HUES64 (cell line): Measurements from ENCODE around the gene HBA1.
A peak's percentile ranks its signal among the peaks of the same experiment; 100 is the strongest.

Experiments used
- H3K27ac ChIP-seq: 2 replicates; pipeline ENCODE4 v1.7.0; 2013; ENCODE audit warnings: low read depth, low read length, inconsistent platforms
- H3K27me3 ChIP-seq: 2 replicates; pipeline ENCODE4 v1.6.1; 2013; ENCODE audit warnings: mild to moderate bottlenecking, low read length; ENCODE audit not compliant: insufficient read depth
- H3K36me3 ChIP-seq: 2 replicates; pipeline ENCODE4 v1.6.1; 2013; ENCODE audit warnings: mild to moderate bottlenecking, low read length; ENCODE audit not compliant: insufficient read depth
- H3K4me1 ChIP-seq: 2 replicates; pipeline ENCODE4 v1.6.1; 2013; ENCODE audit warnings: mild to moderate bottlenecking, low read length, moderate library complexity; ENCODE audit not compliant: insufficient read depth
- H3K4me3 ChIP-seq: 2 replicates; pipeline ENCODE4 v1.5.1; 2013; ENCODE audit warnings: mild to moderate bottlenecking, low read length, moderate library complexity
- H3K9ac ChIP-seq: 2 replicates; pipeline ENCODE4 v1.6.1; 2013; ENCODE audit warnings: mild to moderate bottlenecking, low read depth, low read length
- H3K9me3 ChIP-seq: 2 replicates; pipeline ENCODE4 v1.6.1; 2013; ENCODE audit warnings: low read depth, low read length; ENCODE audit not compliant: insufficient read depth
- WGBS: fragments of 150-250, 120-280 bp; methylation state at CpG from one replicate; pipeline ENCODE4 v1.1.7; 2013; ENCODE audit warnings: missing lambda C conversion rate; 5-methylcytosine and 5-hydroxymethylcytosine counted together

The HBA1 gene

DNA sequence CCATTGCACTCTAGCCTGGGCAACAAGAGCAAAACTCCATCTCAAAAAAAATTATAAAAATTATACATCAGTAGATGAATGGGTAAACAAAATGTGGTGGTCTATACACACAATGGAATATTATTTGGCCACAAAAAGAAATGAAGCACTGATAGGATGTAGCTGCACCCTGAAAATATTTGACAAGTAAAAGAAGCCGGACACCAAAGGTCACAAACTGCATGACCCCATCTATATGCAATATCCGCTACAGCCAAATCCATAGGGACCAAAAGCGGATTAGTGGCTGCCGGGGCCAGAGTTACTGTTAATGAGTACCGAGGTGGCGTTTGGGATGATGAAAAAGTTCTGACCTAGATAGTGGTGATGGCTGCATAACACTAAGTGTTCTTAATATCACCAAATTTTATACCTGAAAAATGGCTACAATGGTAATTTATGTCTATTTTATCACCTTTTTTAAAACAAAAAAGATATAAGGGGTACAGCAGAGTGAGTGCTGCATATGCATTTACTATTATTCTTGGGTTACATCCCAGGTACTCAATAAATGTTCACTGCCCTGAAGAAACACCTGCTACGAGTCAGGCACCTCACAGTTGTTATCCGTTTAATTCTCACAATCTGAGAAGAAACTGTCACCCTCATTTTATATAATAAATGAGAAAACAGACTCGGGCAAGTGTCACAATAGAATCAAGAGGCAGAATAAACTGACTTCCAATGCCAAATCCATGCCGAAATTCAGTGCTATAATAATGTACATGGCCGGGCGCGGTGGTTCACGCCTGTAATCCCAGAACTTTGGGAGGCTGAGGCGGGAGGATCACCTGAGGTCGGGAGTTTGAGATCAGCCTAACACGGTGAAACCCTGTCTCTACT is 3.0 kb downstream of the HBA1 start:
- WGBS: 90% methylated on average over 17 of the region's 17 CpGs
- Histone ChIP-seq H3K4me3 (no peak overlapping the region), H3K27me3 (peaks cover 64% of the 10 kb centered on the region), H3K9me3 (no peaks in the 10 kb centered on the region), H3K9ac (no peak overlapping the region), H3K36me3 (no peaks in the 10 kb centered on the region), H3K4me1 (no peaks in the 10 kb centered on the region), H3K27ac (no peak overlapping the region)

DNA sequence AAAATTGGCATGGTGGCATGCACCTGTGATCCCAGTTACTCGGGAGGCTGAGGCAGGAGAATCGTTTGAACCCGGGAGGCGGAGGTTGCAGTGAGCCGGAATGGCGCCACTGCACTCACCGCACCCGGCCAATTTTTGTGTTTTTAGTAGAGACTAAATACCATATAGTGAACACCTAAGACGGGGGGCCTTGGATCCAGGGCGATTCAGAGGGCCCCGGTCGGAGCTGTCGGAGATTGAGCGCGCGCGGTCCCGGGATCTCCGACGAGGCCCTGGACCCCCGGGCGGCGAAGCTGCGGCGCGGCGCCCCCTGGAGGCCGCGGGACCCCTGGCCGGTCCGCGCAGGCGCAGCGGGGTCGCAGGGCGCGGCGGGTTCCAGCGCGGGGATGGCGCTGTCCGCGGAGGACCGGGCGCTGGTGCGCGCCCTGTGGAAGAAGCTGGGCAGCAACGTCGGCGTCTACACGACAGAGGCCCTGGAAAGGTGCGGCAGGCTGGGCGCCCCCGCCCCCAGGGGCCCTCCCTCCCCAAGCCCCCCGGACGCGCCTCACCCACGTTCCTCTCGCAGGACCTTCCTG is 3.7 kb downstream of the HBA1 start, which contains the start of gene HBQ1:
HBQ1 (plus strand) TSS at position 359 of the 575 bp plus-strand sequence; CDS start at position 387, 28 bp downstream.
- peak within 1 kb of the TSS; percentile 40 for H3K4me3 ChIP-seq
- H3K9ac ChIP-seq: peak within 1 kb of the TSS; percentile 48; the same call in 1 of the 2 replicates
- no peaks in the 10 kb centered on the region for H3K9me3 ChIP-seq
- H3K36me3 ChIP-seq: peaks cover 3% of the 10 kb centered on the region; the same call in 1 of the 2 replicates
- H3K27me3 ChIP-seq: peaks cover 56% of the 10 kb centered on the region
- no peaks in the 10 kb centered on the region for H3K4me1 ChIP-seq
- no peak within 1 kb of the TSS for H3K27ac ChIP-seq
- 12% methylated on average over 55 of the region's 59 CpGs for WGBS

DNA sequence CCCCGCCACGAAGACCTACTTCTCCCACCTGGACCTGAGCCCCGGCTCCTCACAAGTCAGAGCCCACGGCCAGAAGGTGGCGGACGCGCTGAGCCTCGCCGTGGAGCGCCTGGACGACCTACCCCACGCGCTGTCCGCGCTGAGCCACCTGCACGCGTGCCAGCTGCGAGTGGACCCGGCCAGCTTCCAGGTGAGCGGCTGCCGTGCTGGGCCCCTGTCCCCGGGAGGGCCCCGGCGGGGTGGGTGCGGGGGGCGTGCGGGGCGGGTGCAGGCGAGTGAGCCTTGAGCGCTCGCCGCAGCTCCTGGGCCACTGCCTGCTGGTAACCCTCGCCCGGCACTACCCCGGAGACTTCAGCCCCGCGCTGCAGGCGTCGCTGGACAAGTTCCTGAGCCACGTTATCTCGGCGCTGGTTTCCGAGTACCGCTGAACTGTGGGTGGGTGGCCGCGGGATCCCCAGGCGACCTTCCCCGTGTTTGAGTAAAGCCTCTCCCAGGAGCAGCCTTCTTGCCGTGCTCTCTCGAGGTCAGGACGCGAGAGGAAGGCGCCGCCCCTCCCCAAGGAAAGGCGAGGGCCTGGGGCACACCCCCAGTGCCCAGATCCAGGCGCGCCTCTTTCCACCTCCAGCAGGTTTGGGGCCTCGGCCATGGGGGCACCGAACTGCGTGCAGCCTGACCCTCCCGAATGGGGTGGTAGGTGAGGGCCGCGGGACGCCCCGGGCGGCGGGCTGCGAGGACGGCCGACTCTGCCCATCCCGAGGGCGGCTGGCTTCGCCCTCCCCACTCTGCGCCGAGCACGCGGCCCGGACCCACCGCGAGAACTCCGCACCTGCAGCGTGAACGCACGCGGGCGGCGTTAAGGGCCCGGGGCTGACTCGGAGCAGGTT is 4.4 kb downstream of the HBA1 start:
- peak overlapping the region; percentile 48; the same call in 1 of the 2 replicates for H3K9ac ChIP-seq
- peaks cover 10% of the 10 kb centered on the region; the same call in 1 of the 2 replicates for H3K36me3 ChIP-seq
- peak overlapping the region; percentile 40 for H3K4me3 ChIP-seq
- H3K4me1 ChIP-seq: no peaks in the 10 kb centered on the region
- H3K27ac ChIP-seq: no peak overlapping the region
- WGBS: 4% methylated on average over 89 of the region's 89 CpGs
- peaks cover 49% of the 10 kb centered on the region for H3K27me3 ChIP-seq
- H3K9me3 ChIP-seq: no peaks in the 10 kb centered on the region

DNA sequence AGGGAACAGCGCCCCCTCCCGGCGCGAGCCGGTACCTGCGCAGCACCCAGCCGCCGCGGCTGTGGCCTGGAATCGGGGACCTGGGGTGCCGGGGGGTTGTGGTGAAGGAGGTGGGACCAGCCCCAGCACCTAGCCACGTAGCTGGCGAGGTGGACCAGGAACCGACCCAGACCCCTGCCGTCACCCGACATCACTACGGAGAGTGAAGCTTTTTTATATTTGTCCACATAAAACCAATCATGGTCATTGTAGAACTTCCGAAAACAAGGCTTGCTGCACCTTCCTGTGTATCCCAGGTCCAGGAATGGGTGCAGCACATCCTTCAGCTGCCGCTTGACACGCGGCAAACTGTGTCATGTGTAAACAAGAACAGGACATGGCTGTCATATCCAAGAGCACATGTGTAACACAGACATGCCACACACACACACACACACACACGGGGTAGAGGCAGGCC is 5.1 kb downstream of the HBA1 start:
- Histone ChIP-seq H3K4me3 (no peak overlapping the region), H3K9ac (no peak overlapping the region)
- WGBS: 27% methylated on average over 22 of the region's 22 CpGs

DNA sequence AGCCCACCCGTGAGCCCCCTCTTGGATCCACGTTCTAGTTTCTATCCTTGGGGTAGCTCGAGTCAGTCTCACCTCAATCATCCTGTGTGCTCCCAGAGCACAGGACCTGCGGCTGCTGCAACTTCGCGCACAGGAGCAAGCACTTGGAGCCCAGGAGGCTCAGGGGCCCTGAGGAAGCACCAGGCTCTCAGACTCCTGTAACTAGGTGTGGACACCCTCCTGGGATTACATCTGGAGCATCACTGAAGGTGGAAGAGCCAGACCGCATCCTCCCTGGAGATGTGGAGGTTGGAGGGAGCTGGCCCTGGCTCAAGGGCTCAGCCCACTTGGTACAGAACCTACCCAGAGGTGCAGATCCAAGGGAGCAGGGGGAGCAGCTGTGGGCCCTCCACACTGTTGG is 6.5 kb downstream of the HBA1 start:
- peaks cover 33% of the 10 kb centered on the region for H3K27me3 ChIP-seq
- WGBS: 96% methylated on average over 7 of the region's 7 CpGs
- peaks cover 19% of the 10 kb centered on the region for H3K36me3 ChIP-seq
- H3K4me3 ChIP-seq: no peak overlapping the region
- no peaks in the 10 kb centered on the region for H3K9me3 ChIP-seq
- no peak overlapping the region for H3K27ac ChIP-seq
- no peak overlapping the region for H3K9ac ChIP-seq
- H3K4me1 ChIP-seq: no peaks in the 10 kb centered on the region

More for the DNA sequence above, 5.1 kb downstream of the HBA1 start:
- Histone ChIP-seq H3K27me3 (peaks cover 45% of the 10 kb centered on the region), H3K4me1 (no peaks in the 10 kb centered on the region), H3K36me3 (peaks cover 10% of the 10 kb centered on the region; the same call in 1 of the 2 replicates), H3K27ac (no peak overlapping the region), H3K9me3 (no peaks in the 10 kb centered on the region)

DNA sequence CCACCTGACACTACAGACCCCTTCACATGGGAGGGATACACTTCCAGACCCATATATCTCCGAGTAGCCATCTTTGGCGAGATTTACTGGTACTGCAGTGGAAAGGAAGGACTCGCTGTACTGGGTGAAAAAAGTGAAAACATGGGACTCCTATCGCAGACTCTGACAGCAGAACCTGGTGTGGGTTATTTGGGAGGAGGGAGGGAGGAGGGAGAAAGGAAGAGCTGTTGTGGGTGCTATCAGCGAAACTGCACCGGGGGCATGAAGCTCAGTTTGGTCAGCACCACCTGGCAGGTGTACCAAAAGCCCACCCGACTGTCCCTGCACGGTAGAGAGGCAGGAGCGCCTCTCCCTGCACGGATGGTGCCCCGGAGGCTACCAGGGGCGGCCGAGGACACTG is 8.7 kb downstream of the HBA1 start:
- 95% methylated on average over 13 of the region's 13 CpGs for WGBS
- Histone ChIP-seq H3K9ac (no peak overlapping the region), H3K9me3 (no peaks in the 10 kb centered on the region), H3K27ac (0 out of 2 replicates have a peak overlapping the region, but pooled peaks have one; percentile 25), H3K36me3 (peaks cover 41% of the 10 kb centered on the region), H3K27me3 (peaks cover 11% of the 10 kb centered on the region), H3K4me3 (no peak overlapping the region), H3K4me1 (no peaks in the 10 kb centered on the region)

DNA sequence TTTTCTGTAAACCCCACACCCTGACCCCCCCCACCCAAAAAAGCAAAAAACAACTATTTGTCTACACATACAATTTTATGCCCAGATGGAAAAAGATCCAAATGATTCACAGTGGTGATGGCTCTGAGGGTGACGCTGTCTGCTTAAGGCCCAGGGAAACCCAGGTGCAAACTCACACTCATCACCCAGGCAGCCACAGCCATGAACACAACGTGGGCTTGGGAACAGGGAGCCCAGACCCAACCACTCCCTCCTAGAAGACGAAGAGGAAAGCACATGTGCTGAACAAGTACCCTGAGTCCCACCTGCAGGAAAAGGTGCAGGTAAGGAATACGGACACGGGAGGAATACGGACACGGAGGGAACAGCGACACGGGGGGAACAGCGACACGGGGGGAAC is 9.2 kb downstream of the HBA1 start:
- no peak overlapping the region for H3K27ac ChIP-seq
- H3K9ac ChIP-seq: no peak overlapping the region
- H3K4me1 ChIP-seq: no peaks in the 10 kb centered on the region
- no peaks in the 10 kb centered on the region for H3K9me3 ChIP-seq
- 96% methylated on average over 9 of the region's 11 CpGs for WGBS
- peaks cover 45% of the 10 kb centered on the region for H3K36me3 ChIP-seq
- H3K27me3 ChIP-seq: peaks cover 6% of the 10 kb centered on the region
- H3K4me3 ChIP-seq: no peak overlapping the region

DNA sequence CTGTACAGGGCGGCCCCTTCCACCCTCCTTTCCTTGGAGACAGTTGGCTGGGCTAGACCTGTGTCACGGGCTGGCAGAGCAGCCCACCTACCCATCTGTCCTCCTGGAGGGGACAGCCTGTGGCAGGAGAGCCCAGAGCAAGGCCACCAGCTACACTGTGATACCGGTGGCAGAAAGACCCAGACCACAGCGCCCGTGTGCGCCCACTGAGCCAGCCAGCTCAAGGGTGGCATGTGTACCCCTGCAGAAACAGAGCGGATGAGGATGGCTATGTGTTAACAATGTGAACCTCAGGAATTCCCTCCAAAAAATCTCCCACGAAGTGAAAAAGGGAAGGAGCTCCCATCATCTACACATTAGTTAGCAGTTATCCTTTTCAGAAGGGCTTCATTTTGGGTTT is 10.8 kb downstream of the HBA1 start:
- H3K9me3 ChIP-seq: no peaks in the 10 kb centered on the region
- no peak overlapping the region for H3K9ac ChIP-seq
- no peak overlapping the region for H3K27ac ChIP-seq
- no peaks in the 10 kb centered on the region for H3K27me3 ChIP-seq
- peaks cover 62% of the 10 kb centered on the region for H3K36me3 ChIP-seq
- H3K4me1 ChIP-seq: no peaks in the 10 kb centered on the region
- H3K4me3 ChIP-seq: no peak overlapping the region
- WGBS: 96% methylated on average over 6 of the region's 8 CpGs

DNA sequence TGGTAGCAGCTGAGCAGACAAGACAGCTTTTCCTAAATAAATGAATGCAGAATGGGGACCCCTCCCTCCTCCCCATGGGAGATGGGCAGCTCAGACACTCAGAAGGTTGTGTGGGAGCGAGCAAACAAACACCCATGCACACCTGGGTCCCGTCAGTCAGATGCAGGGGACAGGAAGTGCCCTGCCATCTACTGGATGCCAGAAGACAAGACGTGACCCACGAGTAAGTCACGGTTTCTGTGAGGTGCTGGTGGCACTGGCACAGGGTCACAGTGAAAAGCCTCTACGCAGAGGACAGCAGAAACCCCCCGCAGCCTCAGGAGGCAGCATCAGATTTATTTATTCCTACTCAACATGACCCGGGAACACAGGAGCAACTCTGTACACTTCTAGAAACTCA is 12.2 kb downstream of the HBA1 start:
- Histone ChIP-seq H3K27ac (no peak overlapping the region), H3K4me1 (no peaks in the 10 kb centered on the region), H3K27me3 (no peaks in the 10 kb centered on the region), H3K9ac (no peak overlapping the region), H3K4me3 (no peak overlapping the region), H3K9me3 (no peaks in the 10 kb centered on the region), H3K36me3 (peaks cover 75% of the 10 kb centered on the region)
- 94% methylated on average over 8 of the region's 8 CpGs for WGBS

DNA sequence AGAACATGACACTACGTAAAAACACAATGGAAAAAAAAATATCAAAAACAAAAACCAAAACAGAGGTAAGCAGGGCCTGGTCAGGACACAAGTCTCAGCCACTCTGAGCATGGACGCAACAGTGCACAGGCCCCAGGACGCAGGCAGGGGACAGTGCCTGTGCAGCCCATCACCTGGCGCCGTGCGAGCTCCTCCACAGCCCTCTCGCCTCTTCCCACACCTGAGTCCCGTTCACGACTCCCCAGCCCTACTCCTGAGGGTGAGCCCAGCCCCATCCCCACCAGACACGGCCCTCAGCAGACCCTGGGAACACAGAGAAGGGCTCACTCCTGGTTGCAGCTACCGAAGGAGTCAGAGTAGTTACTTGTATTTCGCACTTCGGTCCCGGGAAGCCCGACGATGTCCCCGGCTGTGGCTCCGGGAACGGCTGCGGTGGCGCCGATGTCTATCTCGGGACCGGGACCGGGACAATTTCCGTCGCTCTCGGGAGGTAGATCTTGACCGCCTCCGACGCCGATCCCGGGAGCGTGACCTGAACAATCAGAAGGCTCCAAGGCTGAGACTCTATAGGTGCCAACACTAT is 13.2 kb downstream of the HBA1 start:
- 96% methylated on average over 34 of the region's 34 CpGs for WGBS
- Histone ChIP-seq H3K27ac (no peak overlapping the region), H3K4me1 (no peaks in the 10 kb centered on the region), H3K36me3 (peaks cover 84% of the 10 kb centered on the region), H3K9ac (no peak overlapping the region), H3K27me3 (no peaks in the 10 kb centered on the region), H3K4me3 (no peak overlapping the region), H3K9me3 (no peaks in the 10 kb centered on the region)
